H9 (cell line): ENCODE results near the gene ZNF169. TPM values are rescaled to one million over a fixed set of nuclear protein-coding genes. Genes with fewer than 3 reads are reported as not detected.
A peak's percentile ranks its signal among the peaks of the same experiment; 100 is the strongest.

Experiments used
- DNase-seq: peaks from one replicate; pipeline ENCODE4 v3.0.0-alpha.2; 2017
- H2AFZ ChIP-seq: one replicate; pipeline ENCODE4 v1.6.1; 2013; ENCODE audit warnings: mild to moderate bottlenecking, low read length, control low read depth, moderate library complexity
- H2AK5ac ChIP-seq: 2 replicates; pipeline ENCODE4 v1.6.1; 2013; ENCODE audit warnings: low read length, control low read depth, mixed read lengths; ENCODE audit not compliant: insufficient read length
- H2BK120ac ChIP-seq: one replicate; pipeline ENCODE4 v1.6.1; 2013; ENCODE audit warnings: low read depth, mild to moderate bottlenecking, low read length, control low read depth, inconsistent platforms; ENCODE audit not compliant: poor library complexity, severe bottlenecking
- H2BK12ac ChIP-seq: 2 replicates; pipeline ENCODE4 v1.6.1; 2013; ENCODE audit warnings: low read length, control low read depth, mixed read lengths, low read depth; ENCODE audit not compliant: insufficient read length
- H2BK15ac ChIP-seq: 2 replicates; pipeline ENCODE4 v1.6.1; 2013; ENCODE audit warnings: low read depth, low read length, control low read depth
- H2BK20ac ChIP-seq: one replicate; pipeline ENCODE4 v1.6.1; 2013; ENCODE audit warnings: low read depth, mild to moderate bottlenecking, low read length, control low read depth, inconsistent platforms; ENCODE audit not compliant: poor library complexity, severe bottlenecking
- H2BK5ac ChIP-seq: 2 replicates; pipeline ENCODE4 v1.6.1; 2013; ENCODE audit warnings: low read length, control low read depth, mixed read lengths; ENCODE audit not compliant: insufficient read length
- H3K14ac ChIP-seq: 2 replicates; pipeline ENCODE4 v1.6.1; 2013; ENCODE audit warnings: low read length, control low read depth; ENCODE audit not compliant: insufficient read depth
- H3K18ac ChIP-seq: 2 replicates; pipeline ENCODE4 v1.6.1; 2013; ENCODE audit warnings: low read depth, mild to moderate bottlenecking, mixed read lengths, low read length, control low read depth; ENCODE audit not compliant: insufficient read length
- H3K23ac ChIP-seq: 2 replicates; pipeline ENCODE4 v1.6.1; 2013; ENCODE audit warnings: low read length, control low read depth, mixed read lengths, low read depth; ENCODE audit not compliant: insufficient read length
- H3K23me2 ChIP-seq: 2 replicates; pipeline ENCODE4 v1.6.1; 2013; ENCODE audit warnings: low read depth, mild to moderate bottlenecking, mixed read lengths, low read length, control low read depth; ENCODE audit not compliant: insufficient read length, poor library complexity, severe bottlenecking
- H3K27ac ChIP-seq: 2 replicates; pipeline ENCODE4 v1.5.1; 2013; ENCODE audit warnings: low read length, control low read depth, mixed read lengths, low read depth; ENCODE audit not compliant: insufficient read length
- H3K27me3 ChIP-seq: 2 replicates; pipeline ENCODE4 v1.6.1; 2013; ENCODE audit warnings: low read length, control low read depth, inconsistent platforms; ENCODE audit not compliant: insufficient read depth
- H3K4ac ChIP-seq: 2 replicates; pipeline ENCODE4 v1.6.1; 2013; ENCODE audit warnings: low read depth, mild to moderate bottlenecking, control low read depth, inconsistent platforms, low read length, moderate library complexity
- H3K4me1 ChIP-seq: 2 replicates; pipeline ENCODE4 v1.6.1; 2013; ENCODE audit warnings: low read length, control low read depth, inconsistent platforms; ENCODE audit not compliant: insufficient read depth
- H3K4me2 ChIP-seq: 2 replicates; pipeline ENCODE4 v1.6.1; 2013; ENCODE audit warnings: low read length, control low read depth, mixed read lengths; ENCODE audit not compliant: insufficient read length, insufficient read depth
- H3K56ac ChIP-seq: 2 replicates; pipeline ENCODE4 v1.6.1; 2013; ENCODE audit warnings: low read depth, mild to moderate bottlenecking, mixed read lengths, low read length, control low read depth; ENCODE audit not compliant: insufficient read length
- H3K79me1 ChIP-seq: 2 replicates; pipeline ENCODE4 v1.6.1; 2013; ENCODE audit warnings: low read depth, mild to moderate bottlenecking, moderate library complexity, low read length, control low read depth, inconsistent platforms; ENCODE audit not compliant: insufficient read depth, poor library complexity, severe bottlenecking
- H3K79me2 ChIP-seq: 2 replicates; pipeline ENCODE4 v1.6.1; 2013; ENCODE audit warnings: low read length, control low read depth, inconsistent platforms; ENCODE audit not compliant: insufficient read depth
- H3K9ac ChIP-seq: 2 replicates; pipeline ENCODE4 v1.6.1; 2013; ENCODE audit warnings: low read length, control low read depth, mixed read lengths; ENCODE audit not compliant: insufficient read length; ENCODE audit errors: extremely low read depth
- H3K9me3 ChIP-seq: one replicate; pipeline ENCODE4 v1.6.1; 2013; ENCODE audit warnings: low read depth, low read length, inconsistent platforms; ENCODE audit not compliant: control insufficient read depth
- H3T11ph ChIP-seq: one replicate; pipeline ENCODE4 v1.6.1; 2013; ENCODE audit warnings: mild to moderate bottlenecking, low read length, control low read depth, inconsistent platforms
- H4K20me1 ChIP-seq: one replicate; pipeline ENCODE4 v1.6.1; 2013; ENCODE audit not compliant: control insufficient read depth, insufficient read length, insufficient read depth
- H4K5ac ChIP-seq: 2 replicates; pipeline ENCODE4 v1.6.1; 2013; ENCODE audit warnings: low read depth, mild to moderate bottlenecking, mixed read lengths, low read length, control low read depth; ENCODE audit not compliant: insufficient read length
- H4K8ac ChIP-seq: replicated peaks from 2 replicates; pipeline ENCODE4 v1.6.1; 2013; ENCODE audit warnings: low read length, control low read depth, mixed read lengths, low read depth; ENCODE audit not compliant: insufficient read length
- H4K91ac ChIP-seq: 2 replicates; pipeline ENCODE4 v1.6.1; 2013; ENCODE audit warnings: low read depth, mild to moderate bottlenecking, moderate library complexity, mixed read lengths, low read length, control low read depth; ENCODE audit not compliant: insufficient read length
- H3K27ac Mint-ChIP-seq, 3 experiments: 2 replicates in 2 of 3; 3 replicates in 1 of 3; pipeline ENCODE4 v1.8.0; 2020 to 2021; ENCODE audit warnings: mixed read lengths in 3 of 3, mild to moderate bottlenecking in 1 of 3, moderate library complexity in 1 of 3
- H3K27me3 Mint-ChIP-seq: 2 replicates; pipeline ENCODE4 v1.8.0; 2021; ENCODE audit warnings: low read depth, mild to moderate bottlenecking, moderate library complexity, mixed read lengths
- H3K36me3 Mint-ChIP-seq, 3 experiments: 2 replicates in 2 of 3; 3 replicates in 1 of 3; pipeline ENCODE4 v1.8.0; 2020 to 2021; ENCODE audit warnings: low read depth in 3 of 3, mixed read lengths in 3 of 3; ENCODE audit not compliant: insufficient read depth in 1 of 3
- H3K4me1 Mint-ChIP-seq, 2 experiments: 2 replicates each; pipeline ENCODE4 v1.8.0; 2020; ENCODE audit warnings: mixed read lengths in 2 of 2
- H3K4me3 Mint-ChIP-seq, 2 experiments: 2 replicates in 1 of 2; 3 replicates in 1 of 2; pipeline ENCODE4 v1.8.0; 2020 to 2021; ENCODE audit warnings: mild to moderate bottlenecking in 2 of 2, mixed read lengths in 2 of 2, moderate library complexity in 1 of 2
- H3K9me3 Mint-ChIP-seq, 2 experiments: 2 replicates in 1 of 2; 3 replicates in 1 of 2; pipeline ENCODE4 v1.8.0; 2020; ENCODE audit warnings: mild to moderate bottlenecking in 2 of 2, mixed read lengths in 2 of 2, moderate library complexity in 1 of 2
- WGBS: extraction: QIAGEN DNeasy Blood & Tissue Kit; methylation state at CpG from one replicate; pipeline ENCODE4 v1.1.7; 2013; ENCODE audit warnings: missing lambda C conversion rate, low lambda C conversion rate, mixed read lengths; ENCODE audit not compliant: insufficient read length; ENCODE audit errors: extremely low coverage; 5-methylcytosine and 5-hydroxymethylcytosine counted together
- long read RNA-seq: library from polyadenylated mRNA; unstranded; transcript quantifications from one replicate; pipeline ENCODE4 v2.0.0, GENCODE V29; 2020
- total RNA-seq: library from RNA; stranded (reverse); gene quantifications from 2 replicates; pipeline ENCODE4 v1.2.1, GENCODE V29; 2021
- TF ChIP-seq, protein P1 (sequence below): fragments of 200-600 bp; sonication (generic); conservative IDR thresholded peaks from 3 replicates; pipeline ENCODE4 v1.8.0; 2021; ENCODE audit warnings: antibody characterized with exemption, mild to moderate bottlenecking

ZNF169 gene
- 4.8 TPM in 2 replicates for total RNA-seq
- long read RNA-seq, partial matches to known transcripts, result 2 of 11 reads
- long read RNA-seq, other reads (novel, unspliced or antisense), result 2 of 11 reads

DNA sequence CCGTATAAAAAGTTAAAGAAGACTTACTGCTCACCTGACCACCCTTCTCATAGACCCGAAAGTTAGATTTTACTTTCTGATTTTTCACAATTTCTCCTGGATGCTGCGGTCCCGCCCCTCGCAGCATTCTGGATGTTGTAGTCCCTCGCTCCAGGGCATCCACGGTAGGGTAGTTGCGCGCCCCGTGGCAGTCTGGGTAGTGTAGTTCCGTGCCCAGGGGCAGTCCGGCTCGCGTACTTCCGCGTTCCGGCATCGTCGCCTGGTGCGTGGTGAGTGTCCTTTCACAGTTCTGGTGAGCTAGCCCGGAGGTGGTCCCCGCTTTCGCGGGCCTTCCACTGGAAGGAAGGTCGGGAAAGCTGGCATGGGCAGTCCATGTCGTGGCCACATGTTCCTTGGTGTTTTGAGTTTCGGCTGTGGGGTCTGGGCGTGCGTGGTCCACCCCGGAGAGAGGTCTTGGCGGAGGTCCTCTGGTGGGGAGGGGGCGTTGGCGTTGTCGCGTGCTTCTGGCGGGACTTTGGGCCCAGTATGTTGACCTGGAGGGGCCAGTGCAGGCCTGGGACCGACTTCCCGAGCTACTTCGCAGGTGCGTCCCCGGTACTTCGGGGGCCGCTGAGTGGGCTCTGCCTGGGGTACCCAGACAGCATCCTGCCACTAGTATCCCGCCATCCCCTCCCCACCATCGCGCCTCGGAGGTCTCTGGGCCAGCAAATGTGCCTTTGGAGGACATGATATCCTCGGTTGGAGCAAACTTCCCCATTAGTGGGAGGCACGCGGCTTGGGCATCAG is at the start of gene ZNF169:
ZNF169 (plus strand) TSS at position 222 of the 786 bp plus-strand sequence. CDS start 19,515 bp downstream, outside the sequence.
- Mint-ChIP-seq H3K4me1 (peaks cover 7 to 18% of the 10 kb centered on the region in 2 experiments; a peak in 3 of 4 replicates), H3K27ac (peak within 1 kb of the TSS; percentile 87 to 99 (median 98); a peak in 6 of 7 replicates), H3K36me3 (peaks cover 8 to 12% (median 10%) of the 10 kb centered on the region in 3 experiments; a peak in 6 of 7 replicates), H3K9me3 (no peaks in the 10 kb centered on the region), H3K27me3 (peaks cover 2% of the 10 kb centered on the region; the same call in 1 of the 2 replicates), H3K4me3 (peak within 1 kb of the TSS; percentile 99 to 100)
- no CpG with 5 or more reads among the region's 50 CpGs for WGBS
- H3K18ac ChIP-seq, result no peak within 1 kb of the TSS
- H3K23me2 ChIP-seq, result peaks cover 5% of the 10 kb centered on the region
- H3K4ac ChIP-seq, result no peak within 1 kb of the TSS
- H4K91ac ChIP-seq, result no peak within 1 kb of the TSS
- peak; percentile 92 for DNase-seq
- no peak within 1 kb of the TSS for H2BK5ac ChIP-seq
- H3K56ac ChIP-seq, result no peak within 1 kb of the TSS
- H3K4me1 ChIP-seq, result no peaks in the 10 kb centered on the region
- H2BK120ac ChIP-seq, result no peak within 1 kb of the TSS
- no peaks in the 10 kb centered on the region for H3K27me3 ChIP-seq
- no peak within 1 kb of the TSS for H2BK12ac ChIP-seq
- TF ChIP-seq, protein P1, sequence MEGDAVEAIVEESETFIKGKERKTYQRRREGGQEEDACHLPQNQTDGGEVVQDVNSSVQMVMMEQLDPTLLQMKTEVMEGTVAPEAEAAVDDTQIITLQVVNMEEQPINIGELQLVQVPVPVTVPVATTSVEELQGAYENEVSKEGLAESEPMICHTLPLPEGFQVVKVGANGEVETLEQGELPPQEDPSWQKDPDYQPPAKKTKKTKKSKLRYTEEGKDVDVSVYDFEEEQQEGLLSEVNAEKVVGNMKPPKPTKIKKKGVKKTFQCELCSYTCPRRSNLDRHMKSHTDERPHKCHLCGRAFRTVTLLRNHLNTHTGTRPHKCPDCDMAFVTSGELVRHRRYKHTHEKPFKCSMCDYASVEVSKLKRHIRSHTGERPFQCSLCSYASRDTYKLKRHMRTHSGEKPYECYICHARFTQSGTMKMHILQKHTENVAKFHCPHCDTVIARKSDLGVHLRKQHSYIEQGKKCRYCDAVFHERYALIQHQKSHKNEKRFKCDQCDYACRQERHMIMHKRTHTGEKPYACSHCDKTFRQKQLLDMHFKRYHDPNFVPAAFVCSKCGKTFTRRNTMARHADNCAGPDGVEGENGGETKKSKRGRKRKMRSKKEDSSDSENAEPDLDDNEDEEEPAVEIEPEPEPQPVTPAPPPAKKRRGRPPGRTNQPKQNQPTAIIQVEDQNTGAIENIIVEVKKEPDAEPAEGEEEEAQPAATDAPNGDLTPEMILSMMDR, result no peak
- H2BK20ac ChIP-seq, result no peak within 1 kb of the TSS
- no peak within 1 kb of the TSS for H4K5ac ChIP-seq
- H3K79me2 ChIP-seq, result peaks cover 3% of the 10 kb centered on the region; the same call in 1 of the 2 replicates
- H4K8ac ChIP-seq, result no peak within 1 kb of the TSS
- H3K4me2 ChIP-seq, result peak within 1 kb of the TSS; percentile 30
- H3K9ac ChIP-seq, result peak within 1 kb of the TSS; percentile 45
- no peak within 1 kb of the TSS for H2AFZ ChIP-seq
- no peaks in the 10 kb centered on the region for H3K9me3 ChIP-seq
- no peak within 1 kb of the TSS for H3T11ph ChIP-seq
- H3K14ac ChIP-seq, result peak within 1 kb of the TSS; percentile 61
- no peaks in the 10 kb centered on the region for H4K20me1 ChIP-seq
- H2AK5ac ChIP-seq, result no peak within 1 kb of the TSS
- H3K27ac ChIP-seq, result no peak within 1 kb of the TSS
- no peak within 1 kb of the TSS for H2BK15ac ChIP-seq
- H3K23ac ChIP-seq, result no peak within 1 kb of the TSS
- peaks cover 5% of the 10 kb centered on the region for H3K79me1 ChIP-seq
